IPS-18a (cell line): Measurements from ENCODE around the gene ATG4D.
A peak's percentile ranks its signal among the peaks of the same experiment; 100 is the strongest.

Experiments used
- H3K27ac ChIP-seq: one replicate; pipeline ENCODE4 v1.5.1; 2013; ENCODE audit warnings: low read length
- H3K27me3 ChIP-seq: one replicate; pipeline ENCODE4 v1.6.1; 2013; ENCODE audit warnings: mild to moderate bottlenecking, low read length; ENCODE audit not compliant: control insufficient read depth, insufficient read depth
- H3K36me3 ChIP-seq: one replicate; pipeline ENCODE4 v1.6.1; 2013; ENCODE audit warnings: low read depth, low read length; ENCODE audit not compliant: control insufficient read depth
- H3K4me1 ChIP-seq: one replicate; pipeline ENCODE4 v1.6.1; 2013; ENCODE audit warnings: low read depth, low read length; ENCODE audit not compliant: control insufficient read depth
- H3K4me3 ChIP-seq: one replicate; pipeline ENCODE4 v1.5.1; 2013; ENCODE audit warnings: low read length
- H3K9ac ChIP-seq: one replicate; pipeline ENCODE4 v1.6.1; 2013; ENCODE audit warnings: mild to moderate bottlenecking, low read length, moderate library complexity
- H3K9me3 ChIP-seq: one replicate; pipeline ENCODE4 v1.6.1; 2013; ENCODE audit warnings: low read depth, low read length; ENCODE audit not compliant: control insufficient read depth

Gene ATG4D

GRCh38 chr19:10587022-10587838 lies 43.5 kb downstream of the ATG4D start, which contains the start of gene AP1M2:
Gene AP1M2 (minus strand): TSS chr19:10587312. CDS start chr19:10587231, 81 bp downstream.
- Histone ChIP-seq H3K27ac (no peak within 1 kb of the TSS), H3K9me3 (no peaks in the 10 kb centered on the region), H3K4me3 (peak within 1 kb of the TSS; percentile 63)

GRCh38 chr19:10587839-10588150 lies 44.1 kb downstream of the ATG4D start:
- Histone ChIP-seq H3K27ac (no peak overlapping the region), H3K9me3 (no peaks in the 10 kb centered on the region), H3K27me3 (no peaks in the 10 kb centered on the region), H3K36me3 (no peaks in the 10 kb centered on the region), H3K4me3 (no peak overlapping the region), H3K4me1 (no peaks in the 10 kb centered on the region), H3K9ac (no peak overlapping the region)

More at GRCh38 chr19:10587022-10587838, 43.5 kb downstream of the ATG4D start, which contains the start of gene AP1M2:
- no peak within 1 kb of the TSS for H3K9ac ChIP-seq
- no peaks in the 10 kb centered on the region for H3K27me3 ChIP-seq
- no peaks in the 10 kb centered on the region for H3K36me3 ChIP-seq
- no peaks in the 10 kb centered on the region for H3K4me1 ChIP-seq

GRCh38 chr19:10593148-10593547 lies 49.4 kb downstream of the ATG4D start:
- no peak overlapping the region for H3K9ac ChIP-seq
- no peak overlapping the region for H3K27ac ChIP-seq
- H3K36me3 ChIP-seq = no peaks in the 10 kb centered on the region
- H3K9me3 ChIP-seq = no peaks in the 10 kb centered on the region
- no peaks in the 10 kb centered on the region for H3K4me1 ChIP-seq
- H3K4me3 ChIP-seq = no peak overlapping the region
- H3K27me3 ChIP-seq = no peaks in the 10 kb centered on the region

GRCh38 chr19:10593820-10594637 lies 50.3 kb downstream of the ATG4D start:
- Histone ChIP-seq H3K9ac (no peak overlapping the region), H3K27ac (no peak overlapping the region), H3K4me1 (no peaks in the 10 kb centered on the region), H3K27me3 (no peaks in the 10 kb centered on the region), H3K36me3 (no peaks in the 10 kb centered on the region), H3K4me3 (no peak overlapping the region), H3K9me3 (no peaks in the 10 kb centered on the region)

- Histone ChIP-seq H3K27ac (no peak overlapping the region), H3K9me3 (no peaks in the 10 kb centered on the region), H3K4me3 (no peak overlapping the region), H3K27me3 (no peaks in the 10 kb centered on the region), H3K4me1 (peaks cover 9% of the 10 kb centered on the region), H3K36me3 (no peaks in the 10 kb centered on the region), H3K9ac (no peak overlapping the region)
These were observed 56.4 kb downstream of the ATG4D start for GRCh38 chr19:10600149-10600548.

- Histone ChIP-seq H3K4me1 (peaks cover 9% of the 10 kb centered on the region), H3K36me3 (no peaks in the 10 kb centered on the region), H3K4me3 (no peak overlapping the region), H3K9me3 (no peaks in the 10 kb centered on the region), H3K27ac (no peak overlapping the region), H3K27me3 (no peaks in the 10 kb centered on the region), H3K9ac (no peak overlapping the region)
These were observed 58.3 kb downstream of the ATG4D start for GRCh38 chr19:10601999-10602329.

GRCh38 chr19:10602330-10603083 lies 58.8 kb downstream of the ATG4D start:
- Histone ChIP-seq H3K4me1 (peaks cover 9% of the 10 kb centered on the region), H3K4me3 (peak overlapping the region; percentile 76), H3K9ac (peak overlapping the region; percentile 70), H3K9me3 (no peaks in the 10 kb centered on the region), H3K27me3 (no peaks in the 10 kb centered on the region), H3K36me3 (no peaks in the 10 kb centered on the region), H3K27ac (no peak overlapping the region)
